ENCODE measurements around the gene PCDHGB1. TPM values are rescaled to one million over a fixed set of nuclear protein-coding genes. Genes with fewer than 3 reads are reported as not detected.

Gene PCDHGB1
- total RNA-seq, 2 experiments from 2014 or later = not detected

DNA sequence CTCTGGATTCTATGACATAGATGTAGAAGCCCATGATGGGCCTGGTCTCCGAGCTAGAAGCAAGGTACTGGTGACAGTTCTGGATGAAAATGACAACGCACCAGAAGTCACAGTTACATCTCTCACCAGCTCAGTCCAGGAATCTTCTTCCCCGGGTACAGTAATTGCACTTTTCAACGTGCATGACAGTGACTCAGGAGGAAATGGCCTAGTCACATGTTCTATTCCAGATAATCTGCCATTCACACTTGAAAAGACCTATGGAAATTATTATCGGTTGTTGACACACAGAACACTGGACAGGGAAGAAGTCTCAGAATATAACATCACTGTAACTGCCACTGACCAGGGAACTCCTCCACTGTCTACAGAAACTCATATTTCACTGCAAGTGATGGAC lies 6.2 kb downstream of the PCDHGB1 start:
- Mint-ChIP-seq H3K9me3 (peaks cover 31% of the 10 kb centered on the region), H3K27me3 (peaks cover 59% of the 10 kb centered on the region)
- intact Hi-C loops (cut with micrococcal nuclease) = no loop called here

DNA sequence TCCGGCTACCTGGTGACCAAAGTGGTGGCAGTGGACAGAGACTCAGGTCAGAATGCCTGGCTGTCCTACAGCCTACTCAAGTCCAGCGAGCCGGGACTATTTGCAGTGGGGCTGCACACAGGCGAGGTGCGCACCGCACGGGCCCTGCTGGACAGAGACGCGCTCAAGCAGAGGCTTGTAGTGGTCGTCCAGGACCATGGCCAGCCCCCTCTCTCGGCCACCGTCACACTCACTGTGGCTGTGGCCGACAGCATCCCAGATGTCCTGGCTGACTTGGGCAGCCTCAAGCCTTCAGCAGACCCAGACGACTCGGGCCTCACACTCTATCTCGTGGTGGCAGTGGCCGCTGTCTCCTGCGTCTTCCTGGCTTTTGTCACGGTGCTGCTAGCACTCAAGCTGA lies 7.1 kb downstream of the PCDHGB1 start:
- no peak for DNase-seq
- TF ChIP-seq, protein P1, sequence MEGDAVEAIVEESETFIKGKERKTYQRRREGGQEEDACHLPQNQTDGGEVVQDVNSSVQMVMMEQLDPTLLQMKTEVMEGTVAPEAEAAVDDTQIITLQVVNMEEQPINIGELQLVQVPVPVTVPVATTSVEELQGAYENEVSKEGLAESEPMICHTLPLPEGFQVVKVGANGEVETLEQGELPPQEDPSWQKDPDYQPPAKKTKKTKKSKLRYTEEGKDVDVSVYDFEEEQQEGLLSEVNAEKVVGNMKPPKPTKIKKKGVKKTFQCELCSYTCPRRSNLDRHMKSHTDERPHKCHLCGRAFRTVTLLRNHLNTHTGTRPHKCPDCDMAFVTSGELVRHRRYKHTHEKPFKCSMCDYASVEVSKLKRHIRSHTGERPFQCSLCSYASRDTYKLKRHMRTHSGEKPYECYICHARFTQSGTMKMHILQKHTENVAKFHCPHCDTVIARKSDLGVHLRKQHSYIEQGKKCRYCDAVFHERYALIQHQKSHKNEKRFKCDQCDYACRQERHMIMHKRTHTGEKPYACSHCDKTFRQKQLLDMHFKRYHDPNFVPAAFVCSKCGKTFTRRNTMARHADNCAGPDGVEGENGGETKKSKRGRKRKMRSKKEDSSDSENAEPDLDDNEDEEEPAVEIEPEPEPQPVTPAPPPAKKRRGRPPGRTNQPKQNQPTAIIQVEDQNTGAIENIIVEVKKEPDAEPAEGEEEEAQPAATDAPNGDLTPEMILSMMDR (IDR thresholded peaks at IDR 0.05) = no peak
- Mint-ChIP-seq H3K36me3 (ENCODE audit: low read depth) (peaks cover 24% of the 10 kb centered on the region), H3K27me3 (peaks cover 62% of the 10 kb centered on the region), H3K4me3 (no peak overlapping the region), H3K27ac (no peak overlapping the region), H3K4me1 (ENCODE audit: low read depth) (no peaks in the 10 kb centered on the region), H3K9me3 (peaks cover 35% of the 10 kb centered on the region)
- intact Hi-C loops (cut with micrococcal nuclease) = no loop called here
- ATAC-seq = no peak
- ChIA-PET POLR2A (no interaction called here), CTCF (no interaction called here)

More for the DNA sequence above, 6.2 kb downstream of the PCDHGB1 start:
- Mint-ChIP-seq H3K27ac (no peak overlapping the region), H3K36me3 (ENCODE audit: low read depth) (peaks cover 22% of the 10 kb centered on the region), H3K4me3 (no peak overlapping the region), H3K4me1 (ENCODE audit: low read depth) (no peaks in the 10 kb centered on the region)
- DNase-seq = no peak
- ATAC-seq = no peak
- CTCF ChIA-PET = interaction anchor here (1.0 to 2.2 kb wide), 9 partner anchors 8 to 201 kb away, joined by 3 to 8 read pairs (median 4); partner anchors contain the start of genes PCDHGA3, PCDHGA5 and PCDHGB3
- POLR2A ChIA-PET = no interaction called here
- TF ChIP-seq, protein P1 (IDR thresholded peaks at IDR 0.05) = no peak

DNA sequence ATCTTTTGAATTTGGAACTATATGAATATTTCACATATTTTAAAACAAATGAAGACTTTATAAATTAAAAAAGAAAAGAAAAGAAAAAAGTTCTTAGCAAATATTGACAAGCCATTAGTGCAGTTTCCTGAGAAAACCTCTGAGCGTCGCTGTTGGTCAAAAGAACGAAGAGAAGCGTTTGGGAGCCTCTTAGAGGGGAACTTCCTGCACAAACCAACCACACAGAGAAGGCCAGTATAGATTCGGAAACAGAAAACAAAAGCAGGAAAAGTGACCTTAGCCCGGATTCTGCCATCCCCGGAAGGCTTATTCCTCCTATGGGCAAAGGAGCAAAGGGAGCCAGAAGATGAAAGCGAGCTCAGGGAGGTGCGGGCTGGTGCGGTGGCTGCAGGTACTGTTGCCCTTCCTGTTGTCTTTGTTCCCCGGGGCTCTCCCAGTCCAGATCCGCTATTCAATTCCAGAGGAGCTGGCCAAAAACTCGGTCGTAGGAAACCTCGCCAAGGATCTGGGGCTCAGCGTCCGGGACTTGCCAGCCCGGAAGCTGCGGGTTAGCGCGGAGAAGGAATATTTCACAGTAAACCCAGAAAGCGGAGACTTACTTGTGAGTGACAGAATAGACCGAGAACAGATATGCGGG lies 10.0 kb downstream of the PCDHGB1 start, which contains the start of gene PCDHGB2:
TSS of gene PCDHGB2 (plus strand) at position 205 of the 637 bp plus-strand sequence. CDS start at position 347, 142 bp downstream.
- CTCF ChIA-PET = interaction anchor here (0.6 to 1.9 kb wide), 9 partner anchors 10 to 196 kb away, joined by 3 to 8 read pairs (median 4); partner anchors contain the start of genes PCDHGA10, PCDHGA3, PCDHGB1 and PCDHGB3
- H3K36me3 Mint-ChIP-seq (ENCODE audit: low read depth) = peaks cover 19% of the 10 kb centered on the region
- DNase-seq (peak; percentile 16), ATAC-seq (no peak)
- intact Hi-C loops (cut with micrococcal nuclease) = no loop called here
- peaks cover 35% of the 10 kb centered on the region for H3K9me3 Mint-ChIP-seq
- H3K4me3 Mint-ChIP-seq = peak within 1 kb of the TSS; percentile 70
- no peaks in the 10 kb centered on the region for H3K4me1 Mint-ChIP-seq (ENCODE audit: low read depth)
- TF ChIP-seq, protein P1 (IDR thresholded peaks at IDR 0.05) = peak; percentile 56
- no peak within 1 kb of the TSS for H3K27ac Mint-ChIP-seq
- POLR2A ChIA-PET = no interaction called here
- peaks cover 69% of the 10 kb centered on the region for H3K27me3 Mint-ChIP-seq

DNA sequence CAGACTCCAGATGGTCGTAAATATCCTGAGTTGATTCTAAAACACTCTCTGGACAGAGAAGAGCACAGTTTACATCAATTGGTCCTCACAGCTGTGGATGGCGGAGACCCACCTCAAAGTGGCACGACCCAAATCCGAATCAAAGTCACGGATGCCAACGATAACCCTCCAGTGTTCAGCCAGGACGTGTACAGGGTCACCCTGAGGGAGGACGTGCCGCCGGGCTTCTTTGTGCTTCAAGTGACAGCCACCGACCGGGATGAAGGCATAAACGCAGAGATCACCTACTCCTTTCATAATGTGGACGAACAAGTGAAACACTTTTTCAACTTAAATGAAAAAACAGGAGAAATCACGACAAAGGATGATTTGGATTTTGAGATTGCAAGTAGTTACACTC lies 10.8 kb downstream of the PCDHGB1 start:
- intact Hi-C loops (cut with micrococcal nuclease) = no loop called here
- POLR2A ChIA-PET = no interaction called here
- Mint-ChIP-seq H3K27me3 (peaks cover 71% of the 10 kb centered on the region), H3K27ac (no peak overlapping the region), H3K4me1 (ENCODE audit: low read depth) (no peaks in the 10 kb centered on the region), H3K4me3 (peak overlapping the region; percentile 70), H3K36me3 (ENCODE audit: low read depth) (peaks cover 25% of the 10 kb centered on the region), H3K9me3 (peaks cover 39% of the 10 kb centered on the region)
- CTCF ChIA-PET = interaction anchor here (0.7 to 1.9 kb wide), 5 partner anchors 9 to 52 kb away, joined by 3 to 8 read pairs (median 6); partner anchors contain the start of genes PCDHGA10, PCDHGA3, PCDHGB1 and PCDHGB3
- ATAC-seq (no peak), DNase-seq (no peak)
- TF ChIP-seq, protein P1 (IDR thresholded peaks at IDR 0.05) = no peak

DNA sequence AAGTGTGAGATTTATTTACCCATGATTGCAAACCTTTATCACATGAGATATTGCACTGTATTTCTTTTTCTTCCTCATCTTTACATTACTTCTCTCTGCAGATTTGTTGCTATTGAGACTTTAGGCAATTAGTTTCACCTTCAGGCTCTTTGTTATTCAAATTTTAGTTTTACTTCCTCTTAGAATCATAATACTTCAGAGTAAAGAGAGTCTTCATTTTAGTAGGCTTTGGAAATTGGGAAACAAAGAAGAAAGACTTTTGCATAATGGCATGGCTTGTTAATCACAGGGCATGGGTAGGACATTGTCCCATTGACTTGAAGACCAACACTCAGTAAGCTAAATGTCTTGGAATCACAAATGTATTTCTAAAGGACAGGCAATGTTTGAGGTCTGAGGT lies 12.8 kb downstream of the PCDHGB1 start:
- Mint-ChIP-seq H3K4me1 (ENCODE audit: low read depth) (no peaks in the 10 kb centered on the region), H3K9me3 (peaks cover 32% of the 10 kb centered on the region), H3K4me3 (no peak overlapping the region), H3K27ac (no peak overlapping the region), H3K27me3 (peaks cover 70% of the 10 kb centered on the region), H3K36me3 (ENCODE audit: low read depth) (peaks cover 24% of the 10 kb centered on the region)
- DNase-seq (no peak), ATAC-seq (no peak)
- ChIA-PET CTCF (no interaction called here), POLR2A (interaction anchor here (1.3 kb wide), 1 partner anchor 29 kb away, joined by 4 read pairs; no protein-coding TSS in a partner anchor)
- intact Hi-C loops (cut with micrococcal nuclease) = no loop called here
- TF ChIP-seq, protein P1 (IDR thresholded peaks at IDR 0.05) = no peak

All from activated CD8-positive, alpha-beta T cell treated with anti-CD3 and anti-CD28 coated beads for 36 hours (primary cell).